ENCODE measurements around the gene SPPL2B.
"Not testable (repeated sequence)": the region's sequence is repeated elsewhere in the genome, so short reads cannot be mapped to it uniquely, and the experiment has no call there.

SPPL2B gene

DNA sequence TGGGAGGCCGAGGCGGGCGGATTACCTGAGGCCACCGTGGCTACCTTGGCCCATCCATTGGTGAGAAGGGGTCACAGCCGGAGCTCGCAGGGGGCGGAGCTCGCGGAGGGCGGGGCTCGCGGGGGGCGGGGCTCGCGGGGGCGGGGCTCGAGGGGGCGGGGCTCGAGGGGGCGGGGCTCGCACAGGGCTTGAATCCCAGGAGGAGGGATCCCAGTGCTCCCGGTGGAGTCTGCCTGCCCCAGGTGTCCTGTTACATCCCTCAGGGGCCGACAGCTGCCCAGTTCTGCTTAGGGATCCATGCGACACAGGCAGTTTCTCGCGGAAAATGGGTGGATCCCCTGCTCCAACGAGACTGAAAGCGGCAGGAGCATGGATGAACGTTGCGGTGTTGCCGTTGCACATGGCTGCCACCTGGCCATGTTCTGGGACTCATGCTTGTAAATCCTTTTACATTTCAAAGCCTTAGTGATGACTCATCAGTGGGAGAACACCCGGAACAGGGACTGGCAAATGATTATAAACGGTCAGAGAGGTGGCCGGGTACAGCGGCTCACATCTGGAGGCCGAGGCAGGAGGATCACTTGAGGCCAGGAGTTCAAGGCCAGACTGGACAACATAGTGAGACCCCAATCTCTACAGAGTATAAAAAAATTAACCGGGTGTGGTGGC is 56.7 kb downstream of the SPPL2B start:
- ATAC-seq (replicated peaks), result no peak
- DNase-seq, result no peak
- H3K9me3 Mint-ChIP-seq, result peaks cover 0 to 2% of the 10 kb centered on the region in 2 donors
- no peak overlapping the region for H3K27ac Mint-ChIP-seq
- no peak overlapping the region for H3K4me3 Mint-ChIP-seq
- H3K36me3 Mint-ChIP-seq (ENCODE audit: insufficient read depth), result peaks cover 2% of the 10 kb centered on the region
- no peaks in the 10 kb centered on the region for H3K4me1 Mint-ChIP-seq (ENCODE audit: low read depth in 2 of 2)
- peaks cover 10 to 35% of the 10 kb centered on the region in 2 donors for H3K27me3 Mint-ChIP-seq

DNA sequence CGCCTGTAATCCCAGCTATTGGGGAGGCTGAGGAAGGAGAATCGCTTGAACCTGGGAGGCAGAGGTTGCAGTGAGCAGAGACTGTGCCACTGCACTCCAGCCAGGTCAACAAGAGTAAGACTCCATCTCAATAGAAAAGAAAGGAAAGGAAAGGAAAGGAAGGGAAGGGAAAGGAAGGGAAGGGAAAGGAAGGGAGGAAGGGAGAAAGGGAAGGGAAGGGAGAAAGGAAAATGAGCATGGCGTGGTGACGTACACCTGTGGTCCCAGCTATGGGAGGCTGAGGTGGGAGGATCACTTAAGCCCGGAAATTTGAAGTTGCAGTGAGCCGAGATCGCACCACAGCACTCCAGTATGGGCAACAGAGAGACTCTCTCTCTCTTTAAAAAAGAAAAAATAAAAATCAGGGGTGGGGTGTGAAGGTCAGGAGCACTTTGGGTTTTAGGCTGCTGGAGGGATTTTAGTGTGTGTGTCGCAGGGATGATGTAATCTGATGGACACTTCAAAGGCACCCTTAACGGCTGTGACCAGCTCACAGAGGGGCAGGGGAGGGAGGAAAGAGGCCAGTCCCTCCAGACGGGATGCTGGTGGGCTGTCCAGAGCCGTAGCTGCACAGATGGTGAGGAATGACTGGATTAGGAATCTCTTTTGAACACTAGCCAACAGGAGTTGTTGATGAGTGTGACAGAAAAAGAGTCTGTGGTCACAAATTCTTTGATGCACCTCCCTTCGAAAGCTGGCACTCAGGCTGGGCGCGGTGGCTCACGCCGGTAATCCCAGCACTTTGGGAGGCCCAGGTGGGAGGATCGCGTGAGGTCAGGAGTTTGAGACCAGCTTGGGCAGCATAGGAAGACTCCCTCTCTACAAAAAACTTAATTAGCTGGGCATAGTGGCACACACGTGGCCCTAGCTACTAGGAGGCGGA is 59.1 kb downstream of the SPPL2B start:
- DNase-seq (no peak), ATAC-seq (replicated peaks) (no peak)
- Mint-ChIP-seq H3K27me3 (peaks cover 5 to 28% of the 10 kb centered on the region in 2 donors), H3K9me3 (no peaks in the 10 kb centered on the region), H3K4me1 (ENCODE audit: low read depth in 2 of 2) (peaks cover 3% of the 10 kb centered on the region in 2 donors), H3K27ac (no peak overlapping the region), H3K36me3 (ENCODE audit: insufficient read depth) (peaks cover 2% of the 10 kb centered on the region), H3K4me3 (no peak overlapping the region)

DNA sequence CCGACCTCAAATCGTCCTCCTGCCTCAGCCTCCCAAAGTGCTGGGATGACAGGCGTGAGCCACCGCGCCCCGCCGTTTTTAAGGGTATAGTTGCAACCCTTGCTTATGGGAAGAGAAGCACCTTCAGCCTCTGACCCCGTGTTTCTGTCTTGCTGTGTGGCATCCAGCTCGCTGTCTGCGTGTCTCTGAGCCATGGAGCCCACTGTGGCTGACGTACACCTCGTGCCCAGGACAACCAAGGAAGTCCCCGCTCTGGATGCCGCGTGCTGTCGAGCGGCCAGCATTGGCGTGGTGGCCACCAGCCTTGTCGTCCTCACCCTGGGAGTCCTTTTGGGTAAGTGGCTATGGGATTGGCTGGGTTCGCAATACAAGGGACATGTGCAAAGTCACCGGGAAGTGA is 61.1 kb downstream of the SPPL2B start:
- H3K27me3 Mint-ChIP-seq, result peaks cover 9 to 23% of the 10 kb centered on the region in 2 donors
- no peaks in the 10 kb centered on the region for H3K36me3 Mint-ChIP-seq (ENCODE audit: insufficient read depth)
- peaks cover 3% of the 10 kb centered on the region in 2 donors for H3K4me1 Mint-ChIP-seq (ENCODE audit: low read depth in 2 of 2)
- DNase-seq (no peak), ATAC-seq (replicated peaks) (no peak)
- no peak overlapping the region for H3K4me3 Mint-ChIP-seq
- no peaks in the 10 kb centered on the region for H3K9me3 Mint-ChIP-seq
- H3K27ac Mint-ChIP-seq, result no peak overlapping the region

DNA sequence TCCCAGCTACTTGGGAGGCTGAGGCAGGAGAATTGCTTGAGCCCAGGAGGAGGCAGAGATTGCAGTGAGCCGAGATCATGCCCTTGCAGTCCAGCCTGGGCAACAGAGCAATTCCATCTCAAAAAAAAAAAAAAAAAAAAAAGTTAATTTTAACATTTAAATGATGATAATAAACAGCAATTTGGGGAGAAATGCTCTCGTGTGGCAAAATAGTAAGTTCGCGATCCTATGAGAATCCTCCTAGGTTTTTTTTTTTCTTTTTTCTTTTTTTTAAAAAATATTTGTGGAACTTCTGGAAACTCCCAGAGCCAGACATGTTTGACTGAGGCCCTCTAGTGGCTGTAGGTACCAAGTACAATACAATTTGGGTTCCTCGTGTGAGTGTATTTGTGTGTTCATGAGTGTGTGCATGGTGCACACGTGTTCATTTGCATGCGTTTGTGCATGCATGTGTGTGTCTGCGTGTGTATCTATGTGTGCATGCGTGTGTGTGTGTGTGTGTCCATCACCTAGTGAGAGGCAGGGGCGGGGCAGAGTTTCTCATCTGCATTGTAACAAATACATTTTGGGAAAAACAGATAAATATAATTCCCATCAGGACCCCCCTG is 62.7 kb downstream of the SPPL2B start:
- Mint-ChIP-seq H3K9me3 (no peaks in the 10 kb centered on the region), H3K27me3 (peaks cover 9 to 23% of the 10 kb centered on the region in 2 donors)
- peak; percentile 75 for ATAC-seq (replicated peaks)

DNA sequence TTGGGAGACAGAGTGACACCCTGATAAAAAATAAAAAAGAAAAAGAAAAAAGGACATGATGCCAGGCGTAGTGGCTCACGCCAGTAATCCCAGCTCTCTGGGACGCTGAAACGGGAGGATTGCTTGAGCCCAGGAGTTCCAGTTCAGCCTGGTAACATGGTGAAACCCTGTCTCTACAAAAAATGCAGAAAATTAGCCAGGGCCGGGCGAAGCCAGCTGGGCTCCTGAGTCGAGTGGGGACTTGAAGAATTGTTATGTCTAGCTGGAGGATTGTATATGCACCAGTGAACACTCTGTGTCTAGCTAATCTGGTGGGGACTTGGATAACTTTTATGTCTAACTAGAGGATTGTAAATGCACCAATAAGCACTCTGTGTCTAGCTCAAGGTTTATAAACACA is 63.9 kb downstream of the SPPL2B start:
- no peaks in the 10 kb centered on the region for H3K36me3 Mint-ChIP-seq (ENCODE audit: insufficient read depth)
- H3K27ac Mint-ChIP-seq, result peak overlapping the region in 1 of 2 donors; percentile 77
- H3K4me1 Mint-ChIP-seq (ENCODE audit: low read depth in 2 of 2), result peaks cover 3% of the 10 kb centered on the region in 2 donors

More for the DNA sequence above, 62.7 kb downstream of the SPPL2B start:
- Mint-ChIP-seq H3K36me3 (ENCODE audit: insufficient read depth) (no peaks in the 10 kb centered on the region), H3K27ac (no peak overlapping the region), H3K4me1 (ENCODE audit: low read depth in 2 of 2) (peaks cover 3% of the 10 kb centered on the region in 2 donors), H3K4me3 (no peak overlapping the region)
- DNase-seq, result peak; percentile 29 to 40 (median 35)

DNA sequence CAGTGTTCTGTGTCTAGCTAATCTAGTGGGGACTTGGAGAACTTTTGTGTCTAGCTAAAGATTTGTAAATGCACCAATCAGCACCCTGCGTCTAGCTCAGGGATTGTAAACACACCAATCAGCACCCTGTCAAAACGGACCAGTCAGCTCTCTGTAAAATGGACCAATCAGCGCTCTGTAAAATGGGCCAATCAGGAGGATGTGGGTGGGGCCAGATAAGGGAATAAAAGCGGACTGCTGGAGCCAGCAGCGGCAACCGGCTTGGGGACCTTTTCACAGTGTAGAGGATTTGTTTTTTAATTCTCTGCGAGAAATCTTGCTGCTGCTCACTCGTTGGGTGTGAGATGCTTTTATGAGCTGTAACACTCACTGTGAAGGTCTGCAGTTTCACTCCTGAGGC is 64.4 kb downstream of the SPPL2B start:
- not testable (repeated sequence) for H3K9me3 Mint-ChIP-seq; H3K36me3 Mint-ChIP-seq (ENCODE audit: insufficient read depth); H3K4me3 Mint-ChIP-seq; ATAC-seq (replicated peaks); DNase-seq; H3K27ac Mint-ChIP-seq; H3K4me1 Mint-ChIP-seq (ENCODE audit: low read depth in 2 of 2)
- peaks cover 9 to 19% of the 10 kb centered on the region in 2 donors for H3K27me3 Mint-ChIP-seq

More for the DNA sequence above, 63.9 kb downstream of the SPPL2B start:
- DNase-seq (no peak), ATAC-seq (replicated peaks) (no peak)
- Mint-ChIP-seq H3K9me3 (no peaks in the 10 kb centered on the region), H3K4me3 (no peak overlapping the region), H3K27me3 (peaks cover 9 to 23% of the 10 kb centered on the region in 2 donors)

DNA sequence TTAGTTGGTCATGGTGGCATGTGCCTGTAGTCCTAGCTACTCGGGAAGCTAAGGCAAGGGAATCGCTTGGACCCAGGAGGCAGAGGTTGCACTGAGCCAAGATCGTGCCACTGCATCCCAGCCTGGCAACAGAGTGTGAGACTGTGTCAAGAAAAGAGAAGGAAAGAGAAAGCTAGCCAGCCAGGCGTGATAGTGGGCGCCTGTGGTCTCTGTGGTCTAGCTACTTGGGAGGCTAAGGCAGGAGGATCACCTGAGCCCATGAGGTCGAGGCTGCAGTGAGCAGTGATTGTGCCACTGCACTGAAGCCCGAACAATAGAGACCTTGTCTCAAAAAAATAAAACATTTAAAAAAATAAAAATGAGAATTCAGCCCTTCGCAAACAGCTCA is 65.6 kb downstream of the SPPL2B start:
- H3K27ac Mint-ChIP-seq, result no peak overlapping the region

DNA sequence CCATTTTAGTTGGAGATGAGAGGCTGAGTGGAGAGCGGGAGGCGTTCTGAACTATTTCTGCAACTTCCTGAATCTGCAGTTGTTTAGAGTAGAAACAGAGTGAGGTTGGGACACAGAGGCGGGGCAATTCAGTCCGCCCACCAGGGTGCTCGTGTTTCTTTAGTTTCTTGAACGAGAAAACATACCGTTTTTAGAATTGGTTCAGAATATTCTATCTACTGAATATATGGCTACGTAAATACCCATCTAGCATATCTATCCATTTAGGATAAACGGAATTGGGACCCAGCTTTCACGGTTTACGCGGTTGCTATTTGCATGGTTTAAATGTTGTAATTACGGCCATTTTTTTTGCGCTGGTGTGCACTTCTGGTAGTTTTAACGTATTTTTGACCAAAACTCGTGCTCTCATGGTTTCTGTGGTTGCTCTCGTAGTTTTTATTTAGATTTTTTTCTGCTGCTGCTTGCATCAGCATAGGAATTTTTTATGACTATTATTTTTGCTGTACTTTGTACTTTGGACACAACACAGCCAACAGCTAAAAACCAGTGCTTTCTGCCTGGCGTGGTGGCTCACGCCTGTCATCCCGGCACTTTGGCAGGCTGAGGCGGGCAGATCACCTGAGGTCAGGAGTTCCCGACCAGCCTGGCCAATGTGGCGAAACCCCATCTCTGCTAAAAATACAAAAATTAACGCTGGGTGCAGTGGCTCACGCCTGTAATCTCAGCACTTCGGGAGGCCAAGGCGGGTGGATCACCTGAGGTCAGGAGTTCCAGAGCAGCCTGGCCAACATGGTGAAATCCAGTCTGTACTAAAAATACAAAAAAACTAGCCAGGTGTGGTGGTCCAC is 66.2 kb downstream of the SPPL2B start:
- Mint-ChIP-seq H3K4me1 (ENCODE audit: low read depth in 2 of 2) (peaks cover 3% of the 10 kb centered on the region in 2 donors), H3K4me3 (peak overlapping the region; percentile 27 to 58), H3K36me3 (ENCODE audit: insufficient read depth) (peaks cover 2% of the 10 kb centered on the region), H3K9me3 (no peaks in the 10 kb centered on the region), H3K27me3 (peaks cover 7 to 13% of the 10 kb centered on the region in 2 donors), H3K27ac (peak overlapping the region in 1 of 2 donors; percentile 52)
- ATAC-seq (replicated peaks) (peak; percentile 43), DNase-seq (no peak)

More for the DNA sequence above, 65.6 kb downstream of the SPPL2B start:
- H3K36me3 Mint-ChIP-seq (ENCODE audit: insufficient read depth), result peaks cover 2% of the 10 kb centered on the region
- no peak for DNase-seq
- H3K4me3 Mint-ChIP-seq, result peak overlapping the region; percentile 0 to 58
- H3K27me3 Mint-ChIP-seq, result peaks cover 9 to 17% of the 10 kb centered on the region in 2 donors
- no peaks in the 10 kb centered on the region for H3K9me3 Mint-ChIP-seq
- H3K4me1 Mint-ChIP-seq (ENCODE audit: low read depth in 2 of 2), result peaks cover 3% of the 10 kb centered on the region in 2 donors
- ATAC-seq (replicated peaks), result no peak

DNA sequence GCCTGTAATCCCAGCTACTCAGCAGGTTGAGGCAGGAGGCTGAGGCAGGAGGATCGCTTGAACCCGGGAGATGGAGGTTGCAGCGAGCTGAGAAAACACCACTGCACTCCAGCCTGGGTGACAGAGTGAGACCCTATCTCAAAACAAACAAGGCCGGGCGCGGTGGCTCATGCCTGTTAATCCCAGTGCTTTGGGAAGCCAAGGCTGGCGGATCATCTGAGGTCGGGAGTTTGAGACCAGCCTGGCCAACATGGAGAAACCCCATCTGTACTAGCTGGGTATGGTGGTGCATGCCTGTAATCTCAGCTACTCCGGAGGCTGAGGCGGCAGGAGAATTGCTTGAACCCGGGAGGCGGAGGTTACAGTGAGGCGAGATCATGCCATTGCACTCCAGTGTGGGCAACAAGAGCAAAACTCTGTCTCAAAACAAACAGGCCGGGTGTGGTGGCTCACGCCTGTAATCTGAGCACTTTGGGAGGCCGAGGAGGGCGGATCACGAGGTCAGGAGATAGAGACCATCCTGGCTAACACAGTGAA is 66.9 kb downstream of the SPPL2B start:
- H3K9me3 Mint-ChIP-seq; ATAC-seq (replicated peaks); H3K36me3 Mint-ChIP-seq (ENCODE audit: insufficient read depth); H3K27me3 Mint-ChIP-seq; H3K4me1 Mint-ChIP-seq (ENCODE audit: low read depth in 2 of 2); H3K4me3 Mint-ChIP-seq; DNase-seq: not testable (repeated sequence)
- H3K27ac Mint-ChIP-seq, result peak overlapping the region in 1 of 2 donors; percentile 52

DNA sequence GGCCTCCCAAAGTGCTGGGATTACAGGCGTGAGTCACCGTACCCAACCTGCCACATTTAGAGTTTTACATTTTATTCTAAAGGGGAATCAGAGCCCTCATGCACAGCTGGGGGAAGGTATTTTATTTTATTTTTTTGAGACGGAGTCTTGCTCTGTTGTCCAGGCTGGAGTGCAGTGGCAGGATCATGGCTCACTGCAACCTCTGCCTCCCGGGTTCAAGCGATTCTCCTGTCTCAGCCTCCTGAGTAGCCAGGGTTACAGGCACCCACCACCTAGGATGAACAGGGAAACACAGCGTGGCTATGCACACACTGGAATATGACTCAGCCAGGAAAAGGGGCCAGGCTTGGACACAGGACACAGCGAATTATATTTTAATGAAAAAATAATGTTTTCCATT is 68.7 kb downstream of the SPPL2B start:
- not testable (repeated sequence) for ATAC-seq (replicated peaks); H3K27ac Mint-ChIP-seq; H3K4me3 Mint-ChIP-seq; H3K4me1 Mint-ChIP-seq (ENCODE audit: low read depth in 2 of 2); H3K9me3 Mint-ChIP-seq; H3K36me3 Mint-ChIP-seq (ENCODE audit: insufficient read depth); H3K27me3 Mint-ChIP-seq; DNase-seq

DNA sequence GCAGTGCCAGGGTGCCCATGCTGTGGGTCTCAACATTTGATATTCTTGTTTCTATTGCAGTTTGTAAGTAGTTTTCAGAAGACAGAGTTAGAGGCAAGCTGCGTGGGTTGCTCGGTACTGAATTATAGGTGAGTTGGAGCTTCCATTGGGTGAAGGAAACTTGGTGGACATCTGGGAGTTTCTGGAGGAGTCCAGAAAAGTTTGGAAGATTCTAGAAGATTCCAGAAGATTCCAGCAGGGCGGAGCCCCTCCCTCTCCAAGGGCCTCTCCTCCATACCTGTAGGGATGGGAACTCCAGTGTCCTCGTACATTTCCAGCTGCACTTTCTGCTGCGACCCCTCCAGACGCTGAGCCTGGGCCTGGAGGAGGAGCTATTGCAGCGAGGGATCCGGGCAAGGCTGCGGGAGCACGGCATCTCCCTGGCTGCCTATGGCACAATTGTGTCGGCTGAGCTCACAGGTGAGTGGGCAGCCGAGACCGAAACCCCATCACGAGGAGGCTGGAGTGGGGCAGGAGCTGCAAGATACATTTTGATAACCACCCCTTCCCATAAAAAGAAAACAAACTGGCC is 70.3 kb downstream of the SPPL2B start:
- H3K27me3 Mint-ChIP-seq, result peaks cover 0 to 3% of the 10 kb centered on the region in 2 donors
- H3K4me1 Mint-ChIP-seq (ENCODE audit: low read depth in 2 of 2), result no peaks in the 10 kb centered on the region
- no peak for ATAC-seq (replicated peaks)
- peaks cover 2% of the 10 kb centered on the region for H3K36me3 Mint-ChIP-seq (ENCODE audit: insufficient read depth)
- no peak for DNase-seq
- H3K9me3 Mint-ChIP-seq, result no peaks in the 10 kb centered on the region
- no peak overlapping the region for H3K4me3 Mint-ChIP-seq
- H3K27ac Mint-ChIP-seq, result no peak overlapping the region

DNA sequence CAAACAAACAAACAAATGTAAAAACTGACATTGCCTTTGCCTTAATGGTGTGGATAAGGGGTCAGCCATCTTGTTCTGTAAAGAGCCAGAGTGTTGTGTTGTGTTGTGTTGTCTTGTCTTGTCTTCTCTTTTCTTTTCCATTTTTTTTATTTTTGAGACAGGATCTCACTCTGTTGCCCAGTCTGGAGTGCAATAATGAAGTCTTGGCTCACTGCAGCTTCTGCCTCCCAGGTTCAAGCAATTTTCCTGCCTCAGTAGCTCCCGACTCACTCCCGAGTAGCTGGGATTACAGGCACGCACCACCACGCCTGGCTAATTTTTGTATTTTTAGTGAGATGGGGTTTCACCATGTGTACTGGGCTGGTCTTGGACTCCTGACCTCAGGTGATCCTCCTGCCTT is 71.1 kb downstream of the SPPL2B start:
- Mint-ChIP-seq H3K27ac (no peak overlapping the region), H3K36me3 (ENCODE audit: insufficient read depth) (peaks cover 2% of the 10 kb centered on the region), H3K4me1 (ENCODE audit: low read depth in 2 of 2) (no peaks in the 10 kb centered on the region), H3K4me3 (no peak overlapping the region), H3K9me3 (no peaks in the 10 kb centered on the region), H3K27me3 (no peaks in the 10 kb centered on the region)
- no peak for ATAC-seq (replicated peaks)
- DNase-seq, result no peak

Measured in effector memory CD8-positive, alpha-beta T cell (primary cell).